C1 segment of cervical spinal cord (tissue), 14 donors: ENCODE measurements around the gene ADO.

ENCODE experiments used
- DNase-seq, 14 donors: peaks; one replicate each; lab custom pipeline; 2025; lab: John Stamatoyannopoulos, UW

Gene ADO

DNA sequence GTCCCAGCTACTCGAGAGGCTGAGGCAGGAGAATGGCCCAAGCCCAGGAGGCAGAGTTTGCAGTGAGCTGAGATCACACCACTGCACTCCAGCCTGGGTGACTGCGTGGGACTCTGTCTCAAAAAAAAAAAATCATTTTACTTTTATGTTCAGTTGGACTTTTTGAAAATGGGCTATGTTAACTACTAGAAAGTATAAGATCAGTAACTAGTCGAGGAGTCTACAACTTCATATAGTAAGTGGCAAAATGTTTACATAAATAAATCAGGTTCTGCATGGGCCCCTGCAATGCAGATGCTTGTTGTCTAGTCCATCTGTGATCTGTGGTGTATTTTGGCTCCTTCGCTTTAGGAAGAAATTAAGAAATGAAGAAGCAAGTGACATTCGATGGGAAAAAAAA is 12.3 kb upstream of the ADO start:
- no peak for DNase-seq

DNA sequence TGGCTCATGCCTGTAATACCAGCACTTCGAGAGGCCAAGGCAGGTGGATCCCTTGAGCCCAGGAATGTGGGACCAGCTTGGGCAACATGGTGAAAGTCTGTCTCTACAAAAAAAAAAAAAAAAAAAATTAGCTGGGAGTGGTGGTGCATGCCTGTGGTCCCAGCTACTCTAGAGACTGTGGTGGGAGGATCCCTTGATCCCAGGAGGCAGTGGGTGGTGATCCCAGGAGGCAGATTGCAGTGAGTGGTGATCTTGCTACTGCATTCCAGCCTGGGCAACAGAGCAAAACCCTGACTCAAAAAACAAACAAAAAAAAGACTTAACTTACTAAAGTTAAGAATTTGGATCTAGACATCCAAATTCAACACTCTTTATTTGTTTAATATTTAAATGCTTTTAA is 10.2 kb upstream of the ADO start:
- DNase-seq = no peak

GRCh38 chr10:62795100-62795499 is 9.4 kb upstream of the ADO start:
- DNase-seq = no peak

- DNase-seq = no peak
Measured at GRCh38 chr10:62795762-62796161, 8.8 kb upstream of the ADO start.

DNA sequence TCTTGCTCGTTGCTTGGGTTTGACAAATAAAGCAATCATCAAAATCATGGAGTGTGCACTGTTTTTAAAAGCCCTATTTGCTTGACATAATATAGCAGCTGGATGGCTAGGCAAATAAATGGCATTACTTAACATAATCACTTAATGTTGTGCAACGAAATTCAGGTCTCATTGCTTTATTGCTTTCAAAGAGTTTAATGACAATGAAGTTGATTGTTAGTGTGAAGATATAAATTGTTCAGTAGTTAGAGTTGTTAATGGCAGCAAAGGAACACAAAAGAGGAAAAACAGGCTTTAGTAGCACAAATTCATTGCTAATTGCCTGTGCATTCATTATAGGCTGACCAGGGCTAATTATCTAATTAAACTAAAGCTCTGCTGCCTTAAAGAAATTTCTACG is 7.6 kb upstream of the ADO start:
- no peak for DNase-seq

DNA sequence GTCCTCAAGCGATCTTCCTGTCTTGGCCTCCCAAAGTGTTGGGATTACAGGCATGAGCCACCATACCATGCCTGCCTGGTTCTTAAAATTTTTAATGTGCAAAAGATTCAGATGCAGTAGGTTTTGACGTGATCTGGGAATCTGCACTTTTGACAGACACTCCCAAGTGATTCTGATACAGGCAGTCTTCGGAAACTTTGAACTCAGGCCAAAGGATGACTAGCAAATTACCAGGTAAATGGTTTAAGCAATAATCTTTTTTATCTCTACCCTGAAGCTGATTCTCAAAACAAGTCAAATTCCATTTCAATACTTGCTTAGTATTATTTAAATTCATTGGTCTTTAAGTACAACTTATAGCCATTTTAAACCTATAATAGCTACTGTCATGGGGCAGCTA is 2.6 kb upstream of the ADO start:
- DNase-seq = no peak

DNA sequence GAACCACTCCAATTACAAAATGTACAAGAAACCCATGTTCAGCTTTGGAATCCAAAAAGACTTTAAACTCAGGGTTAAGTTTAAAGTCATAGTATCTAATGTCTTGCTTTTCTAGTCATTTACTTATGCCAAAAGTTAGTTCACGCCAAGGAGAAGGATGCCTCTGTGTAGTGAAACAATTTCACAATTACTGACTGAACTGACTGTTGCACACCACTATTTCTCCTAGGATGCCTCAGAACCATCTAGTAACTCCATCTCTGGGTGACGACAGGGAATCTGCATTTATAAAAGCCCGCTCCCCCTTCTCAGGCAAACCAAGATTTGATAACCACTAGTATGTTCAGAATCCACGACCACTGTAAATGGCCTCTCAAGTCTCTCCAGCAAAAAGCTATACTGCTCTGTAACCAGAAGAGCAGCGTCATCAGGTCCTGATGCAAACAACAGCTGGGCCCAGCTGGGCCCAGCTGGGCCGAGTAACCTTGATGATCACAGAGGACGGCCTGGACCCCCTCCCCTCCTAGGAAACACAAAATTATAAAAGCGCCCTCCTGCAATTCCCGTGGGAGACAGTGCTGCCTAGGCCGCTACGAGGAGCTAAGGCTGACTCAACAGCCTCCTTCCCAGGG is 680 bp upstream of the ADO start:
- DNase-seq = peak in 1 of 14 donors; percentile 42

GRCh38 chr10:62805231-62806099 is 945 bp downstream of the ADO start:
- DNase-seq = peak in 7 of 14 donors; percentile 31 to 79 (median 53)

DNA sequence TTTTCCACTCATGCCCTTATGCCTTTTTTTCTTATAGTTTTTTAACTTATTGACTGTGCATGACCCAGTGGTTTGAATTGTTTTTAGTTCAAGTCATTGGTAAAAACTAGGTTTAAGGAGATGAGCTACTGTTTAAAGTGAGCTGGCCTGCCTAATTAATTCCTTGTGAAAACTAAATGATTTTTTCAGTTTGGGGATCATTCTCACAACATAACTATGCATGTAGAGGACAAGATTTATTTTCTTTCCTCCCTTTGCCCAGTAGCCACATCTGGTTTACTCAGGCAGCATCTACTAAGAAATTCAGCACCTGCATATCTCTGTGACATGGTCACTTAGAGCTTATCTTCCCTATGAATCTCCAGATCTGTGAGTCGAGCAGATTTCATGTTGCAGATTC is 1.7 kb downstream of the ADO start:
- DNase-seq = no peak

DNA sequence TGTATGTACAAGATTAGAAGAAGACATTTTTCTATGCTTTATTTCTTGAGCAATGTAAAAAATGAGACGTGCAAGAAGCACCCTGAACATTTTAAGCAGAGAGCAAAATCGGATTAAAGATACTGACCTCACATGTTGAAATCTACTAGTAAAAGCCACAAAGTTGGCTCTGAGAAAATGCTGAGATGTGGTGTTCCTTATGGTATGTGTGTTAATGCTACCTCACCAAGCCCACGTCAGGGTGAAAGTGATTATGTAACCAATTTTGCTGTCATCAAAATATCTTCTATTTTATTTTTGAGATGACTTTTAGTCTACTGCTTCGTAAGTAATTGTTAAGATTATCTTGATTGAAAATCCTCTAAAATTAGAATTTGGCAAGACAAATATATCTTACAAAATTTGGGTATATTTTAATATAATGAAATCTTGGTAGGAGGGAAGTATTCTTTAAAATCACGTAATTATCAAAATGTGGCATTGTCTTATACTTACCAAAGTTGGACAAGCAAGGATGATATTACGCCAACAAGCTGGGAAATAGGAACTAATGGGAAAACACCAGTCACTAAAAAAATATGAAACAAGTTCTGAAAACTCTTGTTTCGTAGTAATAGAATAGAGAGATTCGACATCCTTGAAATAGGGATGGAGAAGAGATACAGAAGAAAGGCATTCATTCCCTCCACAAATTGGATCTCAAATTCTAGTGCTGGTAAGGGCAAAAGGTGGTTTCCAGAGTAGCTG is 5.8 kb downstream of the ADO start:
- no peak for DNase-seq

DNA sequence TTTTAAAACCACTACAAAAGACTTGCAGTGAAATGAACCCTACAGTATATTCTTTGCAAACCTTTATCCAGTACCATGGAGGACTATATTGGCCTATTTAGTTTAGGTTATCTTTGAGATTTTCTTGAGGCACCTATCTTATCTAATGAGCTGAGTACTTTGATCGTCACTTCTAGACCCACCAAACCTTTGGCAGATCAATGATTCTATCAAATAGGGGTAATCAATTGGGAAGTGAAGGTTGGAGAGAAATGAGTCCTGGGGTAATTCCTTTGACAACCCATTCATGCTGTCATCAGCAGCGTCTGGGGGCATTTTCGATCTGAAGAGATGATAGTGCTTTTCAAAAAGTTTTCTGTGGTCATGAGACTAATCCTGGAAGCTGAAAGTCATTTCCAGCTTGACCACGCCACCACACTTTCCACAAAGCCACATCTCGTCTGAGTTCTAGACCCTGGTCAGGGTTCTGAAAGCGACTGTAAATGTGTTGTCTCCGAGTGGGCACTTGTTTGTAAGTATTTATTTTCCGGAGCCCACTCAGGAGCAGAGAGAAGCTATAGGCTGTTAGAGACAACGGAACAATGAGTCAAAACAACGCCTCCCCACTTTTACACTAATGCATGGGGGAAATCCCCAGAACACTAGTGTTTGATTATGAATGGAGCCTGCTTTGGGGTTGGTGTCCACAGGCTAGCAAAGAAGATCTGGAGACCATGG is 6.8 kb downstream of the ADO start:
- DNase-seq = no peak

- DNase-seq = no peak
Measured at GRCh38 chr10:62812672-62813439, 8.3 kb downstream of the ADO start.

DNA sequence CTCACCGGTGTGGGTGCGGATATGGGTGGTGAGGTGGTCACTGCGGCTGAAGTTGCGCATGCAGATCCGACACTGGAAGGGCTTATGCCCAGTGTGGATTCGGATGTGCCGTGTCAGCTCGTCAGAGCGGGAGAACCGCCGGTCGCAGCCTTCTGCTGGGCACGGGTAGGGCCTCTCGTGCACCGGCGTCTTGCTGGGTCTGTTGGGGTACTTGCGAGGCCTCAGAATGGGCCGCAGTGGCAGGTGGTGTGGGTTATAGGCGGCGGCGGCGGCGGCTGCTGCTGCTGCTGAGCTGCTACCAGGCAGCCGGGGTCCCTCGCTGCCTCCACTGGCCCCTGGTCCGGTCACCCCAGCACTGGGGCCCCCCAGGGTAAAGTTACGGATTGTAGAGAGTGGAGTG is 8.9 kb downstream of the ADO start:
- no peak for DNase-seq

DNA sequence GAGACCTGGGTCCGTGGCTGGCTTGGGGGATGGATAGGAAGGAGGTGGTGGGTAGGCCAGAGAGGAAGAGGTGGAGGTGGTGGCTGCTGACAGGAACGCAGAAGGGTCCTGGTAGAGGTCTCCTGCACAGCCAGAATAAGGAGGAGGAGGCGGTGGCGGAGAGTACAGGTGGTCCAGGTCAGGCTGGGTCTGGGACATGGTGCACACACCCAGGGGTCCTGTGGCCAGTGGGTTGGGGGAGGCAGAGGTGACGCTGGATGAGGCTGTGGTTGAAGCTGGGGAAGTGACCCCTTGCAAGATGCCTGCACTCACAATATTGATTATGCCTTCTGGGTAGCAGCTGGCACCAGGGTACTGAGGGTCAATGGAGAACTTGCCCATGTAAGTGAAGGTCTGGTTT is 9.5 kb downstream of the ADO start:
- no peak for DNase-seq

GRCh38 chr10:62814756-62815380 is 10.3 kb downstream of the ADO start:
- DNase-seq = no peak

DNA sequence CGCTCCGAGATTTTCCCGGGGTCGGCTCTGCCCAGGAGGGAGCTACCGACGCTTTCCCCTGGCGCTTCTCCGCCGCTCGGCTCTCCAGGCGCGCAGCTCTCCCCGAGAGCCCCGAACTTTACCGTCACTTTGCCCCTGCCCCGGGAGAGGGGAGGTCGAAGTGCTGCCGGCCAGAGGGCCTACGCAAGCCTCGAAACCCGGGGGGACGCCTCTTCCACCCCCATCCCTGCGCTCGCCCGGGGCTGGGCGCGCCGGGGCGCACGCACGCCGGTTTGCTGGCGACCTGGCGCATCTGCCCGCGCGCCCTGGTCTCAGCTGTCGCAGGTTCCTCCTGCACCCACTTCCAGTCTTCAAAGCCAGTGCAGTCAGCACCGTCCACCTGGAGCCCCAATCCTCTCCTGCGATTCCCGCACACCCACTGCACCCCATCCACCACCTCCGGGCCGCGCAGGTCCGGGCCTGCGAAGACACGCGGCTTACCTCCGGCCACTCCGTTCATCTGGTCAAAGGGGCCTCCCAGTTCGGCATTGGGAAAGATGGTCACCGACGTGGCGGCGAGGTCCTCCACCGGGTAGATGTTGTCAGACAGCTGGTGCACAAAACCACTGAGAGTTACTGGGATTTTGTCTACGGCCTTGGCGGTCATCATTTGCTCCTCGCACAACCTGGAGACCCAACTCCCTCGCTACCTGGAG is 11.0 kb downstream of the ADO start:
- peak in 1 of 14 donors; percentile 27 for DNase-seq

- DNase-seq = no peak
Measured at GRCh38 chr10:62816076-62816330, 11.5 kb downstream of the ADO start.

- DNase-seq = peak; percentile 75 to 96 (median 93)
Measured at GRCh38 chr10:62816331-62817120, 12.0 kb downstream of the ADO start, which contains the start of gene EGR2. Gene EGR2 (minus strand): TSS chr10:62816366. CDS start chr10:62816029, 337 bp downstream.

DNA sequence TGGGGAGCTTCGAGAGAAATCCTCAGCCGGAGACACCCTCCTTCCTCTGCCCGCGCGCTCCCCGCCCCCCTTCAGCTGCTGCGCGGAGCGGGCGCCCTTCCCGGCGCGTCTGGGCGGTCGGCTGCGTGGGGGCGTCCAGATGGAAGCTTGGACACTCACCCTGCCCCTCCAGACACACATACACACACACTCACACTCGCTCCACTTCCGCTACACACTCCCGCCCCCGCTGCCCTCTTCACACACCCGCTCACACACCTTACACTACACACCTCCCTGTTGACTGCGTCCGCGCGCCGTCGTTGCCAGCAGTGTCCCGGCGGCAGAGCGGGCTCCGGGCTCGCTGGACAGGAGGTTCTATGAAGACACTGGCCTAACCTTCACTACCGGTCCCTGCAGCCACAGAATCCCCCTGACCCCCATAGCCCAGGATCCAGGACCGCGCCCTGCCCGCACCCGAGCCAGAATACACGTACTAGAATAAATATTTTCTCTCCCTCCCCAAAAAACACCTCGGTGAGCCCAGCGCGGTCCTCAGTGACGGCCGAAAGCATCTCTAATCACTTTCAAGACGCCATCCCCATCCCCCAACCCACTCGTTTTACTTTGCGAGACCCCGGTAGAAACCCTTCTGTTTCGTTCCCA is 12.7 kb downstream of the ADO start:
- DNase-seq = peak in 9 of 14 donors; percentile 23 to 66 (median 47)
